NB4 (cell line): Measurements from ENCODE around the gene ARL16.
A peak's percentile ranks its signal among the peaks of the same experiment; 100 is the strongest.

ENCODE experiments used
- DNase-seq: peaks from one replicate; pipeline ENCODE4 v3.0.0; 2010; ENCODE audit warnings: low read depth
- H3K4me3 ChIP-seq: one replicate; pipeline ENCODE4 v1.5.1; 2011; ENCODE audit warnings: mild to moderate bottlenecking, low read depth, low read length, moderate library complexity
- MAX ChIP-seq: IDR thresholded peaks from 2 replicates; pipeline ENCODE4 v1.6.1; 2011; ENCODE audit warnings: low read depth, low read length
- MYC ChIP-seq: IDR thresholded peaks from 2 replicates; pipeline ENCODE4 v1.6.1; 2011; ENCODE audit warnings: low read depth, low read length
- POLR2A ChIP-seq: IDR thresholded peaks from 2 replicates; pipeline ENCODE4 v1.6.1; 2011; ENCODE audit warnings: mild to moderate bottlenecking; ENCODE audit not compliant: insufficient read length; ENCODE audit errors: extremely low read depth
- TF ChIP-seq, protein P1 (sequence below): IDR thresholded peaks from one replicate; pipeline ENCODE4 v1.5.1; 2012; ENCODE audit warnings: low read depth, low read length

Gene ARL16

DNA sequence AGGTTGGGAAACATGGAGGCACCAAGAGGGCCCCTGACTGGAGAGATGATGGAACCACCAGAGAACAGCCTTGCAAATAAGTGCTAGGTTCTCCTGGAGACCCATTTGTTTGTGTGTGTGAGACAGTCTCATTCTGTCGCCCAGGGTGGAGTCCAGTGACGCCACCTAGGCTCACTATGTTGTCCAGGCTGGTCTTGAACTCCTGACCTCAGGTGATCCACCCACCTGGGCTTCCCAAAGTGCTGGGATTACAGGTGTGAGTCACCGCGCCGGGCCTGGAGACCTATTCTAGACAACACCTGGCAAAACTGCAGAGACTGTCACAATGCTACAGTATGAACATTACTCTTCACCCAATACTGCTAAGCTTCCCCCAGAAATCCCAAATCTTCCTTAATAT is 48.2 kb downstream of the ARL16 start:
- TF ChIP-seq MYC (no peak), POLR2A (no peak)
- H3K4me3 ChIP-seq, result peak overlapping the region; percentile 95
- no peak for DNase-seq

DNA sequence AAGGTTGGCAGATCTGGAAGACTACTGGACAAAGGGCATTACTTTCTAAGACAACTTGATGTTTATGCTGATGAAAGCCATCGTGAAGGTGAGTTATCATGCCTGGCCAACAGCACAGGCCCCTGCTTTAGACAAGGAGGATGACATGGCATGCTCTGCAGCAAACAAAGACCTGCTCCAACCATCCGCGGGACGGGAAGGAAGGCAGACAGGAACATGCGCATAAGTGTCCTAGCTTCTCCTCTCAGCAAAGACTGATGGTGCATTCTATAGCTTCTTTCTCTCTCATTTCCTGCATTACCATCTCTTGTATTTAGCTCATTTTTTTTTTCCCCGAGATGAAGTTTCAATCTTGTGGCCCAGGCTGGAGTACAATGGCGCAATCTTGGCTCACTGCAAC is 52.1 kb downstream of the ARL16 start:
- no peak overlapping the region for H3K4me3 ChIP-seq
- no peak for DNase-seq
- TF ChIP-seq POLR2A (no peak), MYC (no peak), MAX (no peak)
- TF ChIP-seq, protein P1, sequence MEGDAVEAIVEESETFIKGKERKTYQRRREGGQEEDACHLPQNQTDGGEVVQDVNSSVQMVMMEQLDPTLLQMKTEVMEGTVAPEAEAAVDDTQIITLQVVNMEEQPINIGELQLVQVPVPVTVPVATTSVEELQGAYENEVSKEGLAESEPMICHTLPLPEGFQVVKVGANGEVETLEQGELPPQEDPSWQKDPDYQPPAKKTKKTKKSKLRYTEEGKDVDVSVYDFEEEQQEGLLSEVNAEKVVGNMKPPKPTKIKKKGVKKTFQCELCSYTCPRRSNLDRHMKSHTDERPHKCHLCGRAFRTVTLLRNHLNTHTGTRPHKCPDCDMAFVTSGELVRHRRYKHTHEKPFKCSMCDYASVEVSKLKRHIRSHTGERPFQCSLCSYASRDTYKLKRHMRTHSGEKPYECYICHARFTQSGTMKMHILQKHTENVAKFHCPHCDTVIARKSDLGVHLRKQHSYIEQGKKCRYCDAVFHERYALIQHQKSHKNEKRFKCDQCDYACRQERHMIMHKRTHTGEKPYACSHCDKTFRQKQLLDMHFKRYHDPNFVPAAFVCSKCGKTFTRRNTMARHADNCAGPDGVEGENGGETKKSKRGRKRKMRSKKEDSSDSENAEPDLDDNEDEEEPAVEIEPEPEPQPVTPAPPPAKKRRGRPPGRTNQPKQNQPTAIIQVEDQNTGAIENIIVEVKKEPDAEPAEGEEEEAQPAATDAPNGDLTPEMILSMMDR, result no peak
